GM21526 (cell line): ENCODE results near the gene CDC42BPA.
"Not testable (repeated sequence)": the region's sequence is repeated elsewhere in the genome, so short reads cannot be mapped to it uniquely, and the experiment has no call there.

ENCODE experiments used
- ATAC-seq: cut with Tn5 transposase; IDR thresholded peaks from one replicate; pipeline ENCODE4 v1.9.1; 2021; ENCODE audit warnings: moderate library complexity; ENCODE audit not compliant: unreplicated experiment, low FRiP score

Gene CDC42BPA

DNA sequence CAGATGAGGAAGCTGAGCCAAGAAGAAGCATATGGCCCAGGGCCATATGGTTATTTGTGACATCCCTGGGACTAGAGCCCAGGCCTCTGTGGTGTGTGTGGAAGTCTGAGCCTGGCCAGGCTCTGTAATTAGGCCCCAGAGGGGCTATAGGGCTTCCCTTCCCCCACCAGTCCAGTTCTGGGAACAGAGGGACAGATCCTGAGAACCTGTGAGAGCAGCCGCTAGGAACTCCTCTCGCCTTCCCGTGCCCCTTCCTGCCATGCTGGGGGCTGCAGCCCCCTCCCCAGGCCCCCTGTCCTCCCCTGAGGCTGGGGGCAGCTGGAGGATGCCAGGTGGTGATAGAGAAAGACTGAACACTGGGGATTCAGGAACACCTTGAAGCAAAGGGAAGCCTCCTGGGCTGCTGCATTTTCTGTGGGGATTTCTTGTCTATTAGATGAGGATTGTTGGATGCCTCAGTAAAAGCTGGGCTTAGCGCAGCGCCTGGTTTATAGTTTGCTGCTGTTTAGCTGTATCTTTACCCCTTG lies 344.9 kb downstream of the CDC42BPA start:
- ATAC-seq: no peak

DNA sequence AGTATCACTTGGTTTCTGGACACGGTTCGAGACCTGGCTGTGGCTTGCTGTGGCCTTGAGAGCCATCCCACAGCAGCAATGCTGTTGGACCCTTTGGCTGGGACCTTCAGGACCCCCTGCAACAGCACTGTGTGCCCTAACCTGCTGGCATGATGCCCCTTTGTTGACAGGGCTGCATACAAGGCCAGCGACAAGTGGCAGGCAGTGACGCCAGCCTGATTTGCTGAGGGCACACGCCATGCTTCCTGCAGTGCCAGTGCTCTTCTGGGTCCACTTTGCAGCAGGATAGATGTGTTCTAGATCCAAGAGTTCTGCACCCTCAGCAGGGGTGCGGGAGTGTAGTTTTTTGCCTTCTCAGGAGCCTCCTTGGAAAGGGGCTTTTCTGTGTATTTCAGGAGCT lies 345.4 kb downstream of the CDC42BPA start:
- ATAC-seq: no peak

GRCh38 chr1:226971765-226972164 lies 346.5 kb downstream of the CDC42BPA start:
- ATAC-seq: no peak

DNA sequence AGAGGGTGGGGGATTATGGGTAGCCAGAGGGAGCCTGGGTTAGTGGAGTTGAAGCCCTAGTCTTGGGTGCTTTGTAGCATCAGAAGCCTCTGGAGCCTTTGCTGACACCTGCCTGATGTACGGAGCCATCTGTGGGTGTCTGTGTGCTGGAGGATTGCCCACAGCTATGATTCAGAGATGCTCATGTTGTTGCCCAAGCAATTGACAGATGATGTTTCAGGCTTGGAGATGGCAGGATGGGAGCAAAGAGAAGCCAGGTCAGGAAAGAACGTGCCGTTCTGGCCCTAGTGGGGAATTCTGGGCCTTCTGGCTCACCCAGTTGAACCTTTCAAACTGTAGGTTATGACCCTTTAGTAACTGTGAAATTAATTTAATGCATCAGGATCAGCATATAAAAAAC lies 350.6 kb downstream of the CDC42BPA start:
- ATAC-seq: no peak

DNA sequence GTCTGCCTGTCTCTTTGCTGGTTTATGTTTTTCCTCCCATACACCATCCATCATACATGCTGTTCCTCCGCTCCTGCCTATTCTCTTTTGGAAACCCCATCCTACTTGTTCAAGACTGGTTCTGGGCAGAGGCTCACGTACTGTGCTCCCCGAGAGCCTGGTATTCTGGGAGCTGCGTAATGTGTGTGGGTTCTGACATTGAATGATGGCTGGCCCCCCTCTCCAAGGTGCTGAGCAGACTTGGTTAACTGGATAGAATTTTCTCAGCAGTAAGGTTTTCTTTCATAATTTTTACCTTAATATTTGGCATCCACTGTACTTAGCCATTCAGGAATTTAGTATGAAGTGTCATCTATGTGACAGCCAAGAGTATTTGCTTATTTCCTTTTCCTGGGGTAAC lies 351.6 kb downstream of the CDC42BPA start:
- no peak for ATAC-seq

DNA sequence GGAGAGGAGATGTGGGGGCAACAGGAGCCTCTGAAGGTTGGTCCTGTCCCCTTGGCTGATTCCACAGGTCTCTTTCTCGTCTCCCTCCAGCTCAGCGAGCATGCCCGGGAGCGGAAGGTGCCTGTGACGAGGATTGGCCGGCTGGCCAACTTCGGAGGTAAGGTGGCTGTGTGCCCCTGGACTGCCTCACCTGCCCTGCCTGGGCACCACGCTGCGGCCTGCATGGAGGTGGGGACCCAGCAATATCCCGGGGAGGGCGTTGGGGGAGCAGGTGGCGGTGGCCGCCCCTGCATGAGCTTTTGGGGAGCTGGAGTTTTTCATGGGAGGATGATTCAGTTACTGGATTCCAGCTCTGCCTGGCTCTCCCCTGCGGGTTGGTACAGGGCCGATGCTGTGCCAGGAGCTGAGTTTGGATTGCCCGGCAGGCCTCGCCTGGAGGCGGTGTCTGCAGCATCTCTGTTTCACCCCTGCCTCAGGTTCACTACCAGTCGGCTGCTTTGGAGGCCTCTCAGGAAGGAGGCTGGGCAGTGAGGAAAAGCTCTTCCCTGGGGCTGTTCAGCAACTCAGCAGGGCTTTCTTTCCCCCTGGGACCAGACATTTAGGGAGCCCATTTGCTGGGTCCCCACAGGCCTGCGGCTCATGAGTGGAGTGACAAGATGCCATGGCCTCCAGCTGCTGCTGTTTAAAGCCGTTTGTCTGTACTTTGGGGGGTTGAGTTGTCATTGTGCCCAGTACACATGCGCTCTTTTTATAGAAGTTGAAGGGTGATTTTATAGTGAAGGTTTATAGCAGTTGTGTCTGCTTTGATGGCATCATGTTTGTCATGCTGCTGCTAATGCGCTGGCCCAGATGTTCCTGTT lies 352.5 kb downstream of the CDC42BPA start:
- no peak for ATAC-seq

GRCh38 chr1:226964611-226965486 lies 353.4 kb downstream of the CDC42BPA start:
- no peak for ATAC-seq

GRCh38 chr1:226964068-226964425 lies 354.2 kb downstream of the CDC42BPA start:
- no peak for ATAC-seq

DNA sequence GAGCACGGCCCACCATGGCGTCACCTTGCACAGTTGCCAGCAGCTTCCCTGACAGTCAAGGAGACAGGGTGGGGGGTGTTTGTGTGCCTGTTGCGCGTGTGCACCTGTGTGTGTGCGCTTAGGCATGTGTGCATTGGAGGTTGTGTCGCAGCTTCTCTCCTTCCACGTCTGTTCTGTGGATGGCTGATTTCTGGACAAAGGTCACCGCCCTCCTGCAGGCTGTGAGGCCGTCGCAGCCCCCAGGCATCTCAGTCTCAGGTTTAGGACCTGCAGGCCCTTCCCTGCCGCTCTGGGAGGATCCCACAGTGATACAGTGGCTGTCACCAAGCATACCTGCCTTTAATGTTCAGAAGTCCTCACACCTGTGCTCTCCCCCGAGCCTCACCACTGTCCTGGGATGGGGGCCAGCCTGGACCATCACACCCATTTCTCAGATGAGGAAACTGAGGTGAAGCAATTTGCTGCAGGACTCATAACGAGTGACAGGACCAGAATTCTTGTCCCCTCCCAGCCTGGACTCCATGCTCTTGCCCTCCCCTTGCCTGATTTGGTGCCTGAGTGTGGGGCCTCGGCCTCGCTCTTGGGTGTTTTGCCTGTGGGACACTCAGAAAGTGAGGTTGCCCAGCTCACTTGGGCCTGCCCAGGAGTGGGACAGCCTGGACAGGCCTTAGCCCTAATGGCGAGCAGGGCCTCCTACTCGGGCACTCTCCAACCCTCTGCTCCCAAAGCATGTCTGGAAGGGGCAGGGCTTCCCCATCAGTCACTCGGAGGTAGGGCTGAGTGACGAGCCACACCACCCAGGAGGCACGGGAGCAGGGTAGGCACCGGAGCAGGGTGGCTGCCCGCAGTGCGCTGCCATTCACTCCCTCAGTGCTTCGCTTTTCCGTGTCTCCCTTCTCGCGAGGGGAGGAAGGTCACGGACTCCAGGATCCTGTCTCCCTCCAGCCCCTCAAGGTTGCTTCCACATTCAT lies 355.6 kb downstream of the CDC42BPA start:
- no peak for ATAC-seq

- ATAC-seq: no peak
Observed at GRCh38 chr1:226960944-226961765, 357.1 kb downstream of the CDC42BPA start.

DNA sequence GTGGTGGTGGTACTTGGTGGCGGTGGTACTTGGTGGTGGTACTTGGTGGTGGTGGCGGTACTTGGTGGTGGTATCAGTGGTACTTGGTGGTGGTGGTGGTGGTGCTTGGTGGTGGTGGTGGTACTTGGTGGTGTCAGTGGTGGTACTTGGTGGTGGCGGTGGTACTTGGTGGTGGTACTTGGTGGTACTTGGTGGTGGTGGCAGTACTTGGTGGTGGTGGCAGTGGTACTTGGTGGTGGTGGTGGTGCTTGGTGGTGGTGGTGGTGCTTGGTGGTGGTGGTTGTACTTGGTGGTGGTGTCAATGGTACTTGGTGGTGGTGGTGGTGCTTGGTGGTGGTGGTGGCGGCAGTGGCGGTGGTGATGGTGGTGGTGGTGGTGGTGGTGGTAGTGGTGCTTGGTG lies 358.0 kb downstream of the CDC42BPA start:
- ATAC-seq: no peak

DNA sequence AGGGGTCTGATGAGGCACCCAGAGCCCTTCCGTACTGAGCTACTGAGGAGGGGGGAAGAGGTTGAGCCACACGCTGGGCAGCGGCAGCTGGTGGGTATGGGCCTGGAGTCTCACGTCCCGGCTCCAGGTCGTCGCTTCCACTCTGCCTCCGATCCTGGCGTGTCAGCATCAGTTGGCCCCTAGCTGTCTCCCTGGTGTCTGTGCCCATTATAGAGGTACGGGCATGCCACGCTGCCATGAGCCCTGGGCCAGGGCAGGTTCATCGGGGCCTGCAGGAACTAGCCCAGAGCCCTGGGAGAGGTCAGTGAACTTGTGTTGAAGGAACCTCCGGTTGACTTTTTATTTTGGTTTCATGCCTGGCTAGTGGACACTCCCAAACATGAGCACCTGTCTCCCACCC lies 360.0 kb downstream of the CDC42BPA start:
- no peak for ATAC-seq

DNA sequence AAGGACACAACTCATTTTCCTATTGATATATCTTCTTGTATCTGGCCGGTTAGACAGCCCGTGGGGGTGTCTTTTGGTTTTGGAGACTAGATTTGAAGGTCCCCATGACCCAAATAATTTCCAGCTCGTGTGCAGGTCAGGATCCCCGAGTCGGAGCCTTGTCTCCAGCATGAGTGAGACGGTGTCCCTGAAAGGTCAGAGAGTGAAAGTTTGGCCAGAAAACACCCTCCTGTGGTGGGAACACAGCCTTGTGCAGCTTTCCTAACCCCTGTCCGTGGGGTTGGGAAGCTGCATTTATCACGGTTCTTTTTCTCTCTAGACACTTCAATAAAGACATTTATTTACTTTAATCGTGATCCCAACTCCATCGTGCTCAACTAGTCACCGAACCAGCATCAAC lies 360.6 kb downstream of the CDC42BPA start:
- no peak for ATAC-seq

DNA sequence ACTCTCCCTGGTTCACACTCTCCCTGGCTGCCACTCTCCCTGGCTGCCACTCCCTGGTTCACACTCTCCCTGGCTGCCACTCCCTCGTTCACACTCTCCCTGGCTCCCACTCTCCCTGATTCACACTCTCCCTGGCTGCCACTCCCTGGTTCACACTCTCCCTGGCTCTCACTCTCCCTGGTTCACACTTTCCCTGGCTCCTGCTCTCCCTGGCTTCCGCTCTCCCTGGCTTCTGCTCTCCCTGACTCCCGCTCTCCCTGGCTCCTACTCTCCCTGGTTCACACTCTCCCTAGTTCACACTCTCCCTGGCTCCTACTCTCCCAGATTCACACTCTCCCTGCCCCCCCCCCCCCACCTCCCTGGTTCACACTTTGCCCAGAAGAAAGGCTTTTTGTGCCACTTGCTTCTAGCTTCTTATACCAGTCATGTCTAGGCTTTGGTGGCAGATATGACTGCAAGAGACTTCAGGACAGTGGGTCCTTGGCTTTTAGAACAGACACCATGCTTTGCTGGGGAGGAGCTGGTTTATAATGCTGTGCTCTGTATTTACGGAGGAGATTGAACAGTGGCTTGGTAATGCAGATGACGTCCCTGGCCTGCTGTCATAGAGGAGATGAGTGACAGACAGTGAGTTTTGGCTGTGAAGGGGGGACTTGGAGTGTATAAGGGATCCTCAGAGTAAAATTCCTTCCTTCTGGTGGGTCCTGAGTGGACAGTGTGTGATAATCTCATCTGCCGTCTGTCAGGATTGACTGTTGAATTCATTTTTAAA lies 361.2 kb downstream of the CDC42BPA start:
- ATAC-seq: no peak

- not testable (repeated sequence) for ATAC-seq
Observed at GRCh38 chr1:226955857-226956256, 362.4 kb downstream of the CDC42BPA start.

DNA sequence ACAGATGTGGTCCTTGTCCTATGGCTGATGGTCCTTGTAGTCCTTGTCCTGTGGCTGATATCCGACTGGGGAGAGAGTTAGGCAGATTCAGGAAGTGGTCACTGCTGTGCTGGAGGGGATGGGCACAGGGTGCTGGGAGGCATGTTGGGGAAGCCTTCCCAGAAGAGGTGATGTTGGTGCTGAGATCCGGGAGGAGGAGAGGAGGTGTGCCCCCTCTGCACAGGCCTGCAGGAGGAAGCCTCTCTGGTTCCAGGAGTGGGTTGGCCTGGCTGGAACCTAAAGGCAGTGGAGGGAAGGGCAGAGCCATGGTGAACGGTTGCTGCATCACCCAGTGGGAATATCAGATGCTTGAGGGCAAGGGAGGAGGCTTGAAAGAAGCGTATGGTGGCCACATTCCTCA lies 363.5 kb downstream of the CDC42BPA start:
- no peak for ATAC-seq

GRCh38 chr1:226954337-226954736 lies 364.0 kb downstream of the CDC42BPA start:
- ATAC-seq: no peak

DNA sequence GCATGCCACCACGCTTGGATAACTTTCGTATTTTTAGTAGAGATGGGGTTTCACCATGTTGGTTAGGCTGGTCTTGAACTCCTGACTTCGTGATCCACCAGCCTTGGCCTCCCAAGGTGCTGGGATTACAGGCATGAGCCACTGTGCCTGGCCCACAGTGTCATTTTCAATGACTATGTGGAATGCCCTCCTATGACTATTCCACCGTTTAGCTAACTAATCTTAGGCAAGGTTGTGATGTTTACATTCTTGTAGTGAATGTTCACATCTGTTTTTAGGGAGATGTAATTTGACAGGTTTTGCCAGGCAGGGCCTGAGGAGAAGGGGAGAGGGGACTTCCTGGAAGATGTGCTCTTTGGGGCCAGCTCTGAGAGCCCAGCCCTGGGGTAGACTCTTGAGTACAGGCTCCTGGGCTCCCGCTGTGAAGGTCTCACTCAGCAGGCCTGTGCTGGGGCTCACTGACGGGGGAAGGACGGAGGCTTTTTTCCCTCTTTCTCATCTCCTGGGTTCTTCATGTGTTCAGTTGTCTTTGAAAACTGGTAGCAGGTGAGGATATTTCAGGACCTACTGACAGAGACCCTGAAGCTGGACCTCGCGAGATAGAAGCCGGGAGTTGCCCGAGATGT lies 365.0 kb downstream of the CDC42BPA start:
- ATAC-seq: no peak
